ENCODE data around the gene NR6A1.

- TF ChIP-seq TSHZ2 (CRISPR knock-in tag; IDR thresholded peaks at IDR 0.05): no peak
- TF ChIP-seq ZFP30 (CRISPR knock-in tag; IDR thresholded peaks at IDR 0.05): no peak
- TF ChIP-seq ZNF565 (CRISPR knock-in tag; conservative IDR thresholded peaks at IDR 0.05; ENCODE audit: low read depth): no peak
- no peak for TF ChIP-seq ZFP3 (CRISPR knock-in tag; IDR thresholded peaks at IDR 0.05)
- TF ChIP-seq ZNF8 (CRISPR knock-in tag; IDR thresholded peaks at IDR 0.05): no peak
These were observed 73.5 kb downstream of the NR6A1 start for GRCh38 chr9:124697326-124698200.

Data from SK-N-SH treated with all-trans-retinoic acid at 6 μM for 48 hours (cell line).